ENCODE data around the gene MUC2.
A peak's percentile ranks its signal among the peaks of the same experiment; 100 is the strongest.

Gene MUC2

DNA sequence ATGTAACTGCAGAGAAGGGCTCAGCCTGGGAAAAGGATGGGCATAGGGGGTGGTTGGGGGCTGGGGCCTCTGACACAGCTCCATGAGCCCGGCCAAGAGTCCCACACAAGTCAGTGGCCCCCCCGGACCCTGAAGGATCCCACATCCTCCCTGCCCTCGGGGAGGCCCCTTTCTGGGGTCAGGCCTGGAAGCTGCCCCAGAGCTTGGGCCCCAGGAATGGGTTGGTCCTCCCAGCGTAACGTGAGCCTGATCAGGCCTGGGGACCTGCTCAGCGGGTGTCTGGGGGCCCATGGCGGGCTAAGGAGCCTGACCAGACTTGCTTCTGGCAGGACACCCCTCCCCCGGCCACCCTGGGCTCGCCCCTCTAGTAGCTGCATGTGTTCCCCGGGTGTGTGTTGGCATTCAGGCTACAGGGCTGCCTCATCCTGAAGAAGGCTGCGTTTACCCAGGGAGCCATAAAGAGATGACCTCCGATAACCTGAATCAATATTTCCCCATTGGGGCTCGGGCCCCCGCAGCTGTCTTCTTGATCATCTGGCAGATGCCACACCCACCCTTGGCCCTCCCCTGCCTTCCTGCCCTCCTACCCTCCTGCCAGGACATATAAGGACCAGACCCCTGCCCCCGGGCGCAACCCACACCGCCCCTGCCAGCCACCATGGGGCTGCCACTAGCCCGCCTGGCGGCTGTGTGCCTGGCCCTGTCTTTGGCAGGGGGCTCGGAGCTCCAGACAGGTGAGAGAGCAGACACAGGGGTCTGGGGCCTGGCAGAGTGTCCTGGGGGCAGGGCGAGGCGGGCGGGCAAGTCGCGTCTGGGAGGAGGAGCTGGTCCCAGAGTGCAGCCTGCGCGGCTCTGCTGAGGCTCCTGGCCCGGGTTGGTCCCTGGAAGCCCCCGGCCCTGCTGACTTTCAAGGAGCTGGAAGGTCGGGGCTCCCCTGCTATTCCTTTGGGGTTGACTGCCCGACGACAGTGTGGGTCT, at the start of gene MUC2:
MUC2 (plus strand) TSS at position 631 of the 978 bp plus-strand sequence.
- H3K27ac ChIP-seq = peak within 1 kb of the TSS; percentile 79
- TF ChIP-seq, protein P1, sequence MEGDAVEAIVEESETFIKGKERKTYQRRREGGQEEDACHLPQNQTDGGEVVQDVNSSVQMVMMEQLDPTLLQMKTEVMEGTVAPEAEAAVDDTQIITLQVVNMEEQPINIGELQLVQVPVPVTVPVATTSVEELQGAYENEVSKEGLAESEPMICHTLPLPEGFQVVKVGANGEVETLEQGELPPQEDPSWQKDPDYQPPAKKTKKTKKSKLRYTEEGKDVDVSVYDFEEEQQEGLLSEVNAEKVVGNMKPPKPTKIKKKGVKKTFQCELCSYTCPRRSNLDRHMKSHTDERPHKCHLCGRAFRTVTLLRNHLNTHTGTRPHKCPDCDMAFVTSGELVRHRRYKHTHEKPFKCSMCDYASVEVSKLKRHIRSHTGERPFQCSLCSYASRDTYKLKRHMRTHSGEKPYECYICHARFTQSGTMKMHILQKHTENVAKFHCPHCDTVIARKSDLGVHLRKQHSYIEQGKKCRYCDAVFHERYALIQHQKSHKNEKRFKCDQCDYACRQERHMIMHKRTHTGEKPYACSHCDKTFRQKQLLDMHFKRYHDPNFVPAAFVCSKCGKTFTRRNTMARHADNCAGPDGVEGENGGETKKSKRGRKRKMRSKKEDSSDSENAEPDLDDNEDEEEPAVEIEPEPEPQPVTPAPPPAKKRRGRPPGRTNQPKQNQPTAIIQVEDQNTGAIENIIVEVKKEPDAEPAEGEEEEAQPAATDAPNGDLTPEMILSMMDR (conservative IDR thresholded peaks at IDR 0.05) = no peak
- no peak for TF ChIP-seq ZFX (IDR thresholded peaks at IDR 0.05)

DNA sequence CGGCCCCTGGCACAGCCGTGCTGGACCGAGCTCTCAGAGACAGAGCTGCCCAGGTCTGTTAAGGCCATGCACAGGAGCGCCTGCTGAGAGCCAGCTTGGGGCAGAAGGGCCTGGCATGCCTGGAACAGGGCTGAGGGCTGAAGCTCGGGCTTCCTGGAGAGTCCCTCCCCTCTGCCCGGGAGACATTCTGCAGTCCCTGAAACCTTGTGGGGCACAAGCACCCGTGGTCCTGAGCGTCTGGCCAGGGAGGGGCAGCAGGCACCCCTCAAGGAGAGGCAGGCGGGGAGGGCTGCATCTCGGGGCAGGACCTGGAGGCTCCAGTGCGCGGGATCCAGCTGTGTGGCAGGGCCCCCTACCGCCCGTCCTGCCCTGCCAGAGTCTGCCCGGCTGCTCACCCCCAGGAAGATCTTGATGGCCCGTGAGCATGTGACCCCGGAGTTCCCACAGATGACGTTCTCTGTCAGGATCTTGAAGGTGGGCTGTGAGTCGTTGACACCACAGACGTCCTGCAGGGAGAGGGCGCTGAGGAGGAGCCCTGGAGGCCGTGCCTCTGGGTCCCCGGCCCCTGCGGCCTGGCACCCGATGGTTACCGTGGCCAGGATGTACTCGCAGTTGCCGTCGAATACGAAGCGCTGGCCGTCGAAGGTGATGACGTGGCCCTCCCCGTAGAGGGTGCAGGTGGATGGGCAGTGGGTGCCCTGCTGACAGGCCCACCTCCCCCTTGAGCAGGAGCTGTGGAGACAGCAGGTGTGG, 49.1 kb upstream of the MUC2 start:
- no peak for TF ChIP-seq ZFX (IDR thresholded peaks at IDR 0.05)
- TF ChIP-seq, protein P1 (conservative IDR thresholded peaks at IDR 0.05) = no peak
- H3K27ac ChIP-seq = no peak overlapping the region

DNA sequence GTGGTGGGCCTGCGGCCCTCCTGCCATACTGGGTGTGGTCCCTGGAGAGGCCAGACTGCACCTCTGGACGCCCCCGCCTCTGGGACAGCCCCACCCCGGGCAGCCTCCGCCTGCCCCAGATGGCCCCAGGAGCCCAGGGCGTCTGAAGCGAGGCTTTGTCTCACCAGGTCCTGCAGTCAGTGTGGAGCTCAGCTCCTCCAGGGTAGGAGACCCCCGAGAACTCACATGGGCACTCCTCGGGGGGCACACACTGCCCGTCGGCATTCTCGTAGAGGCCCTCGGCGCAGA, 48.6 kb upstream of the MUC2 start:
- no peak overlapping the region for H3K27ac ChIP-seq
- TF ChIP-seq, protein P1 (conservative IDR thresholded peaks at IDR 0.05) = no peak

DNA sequence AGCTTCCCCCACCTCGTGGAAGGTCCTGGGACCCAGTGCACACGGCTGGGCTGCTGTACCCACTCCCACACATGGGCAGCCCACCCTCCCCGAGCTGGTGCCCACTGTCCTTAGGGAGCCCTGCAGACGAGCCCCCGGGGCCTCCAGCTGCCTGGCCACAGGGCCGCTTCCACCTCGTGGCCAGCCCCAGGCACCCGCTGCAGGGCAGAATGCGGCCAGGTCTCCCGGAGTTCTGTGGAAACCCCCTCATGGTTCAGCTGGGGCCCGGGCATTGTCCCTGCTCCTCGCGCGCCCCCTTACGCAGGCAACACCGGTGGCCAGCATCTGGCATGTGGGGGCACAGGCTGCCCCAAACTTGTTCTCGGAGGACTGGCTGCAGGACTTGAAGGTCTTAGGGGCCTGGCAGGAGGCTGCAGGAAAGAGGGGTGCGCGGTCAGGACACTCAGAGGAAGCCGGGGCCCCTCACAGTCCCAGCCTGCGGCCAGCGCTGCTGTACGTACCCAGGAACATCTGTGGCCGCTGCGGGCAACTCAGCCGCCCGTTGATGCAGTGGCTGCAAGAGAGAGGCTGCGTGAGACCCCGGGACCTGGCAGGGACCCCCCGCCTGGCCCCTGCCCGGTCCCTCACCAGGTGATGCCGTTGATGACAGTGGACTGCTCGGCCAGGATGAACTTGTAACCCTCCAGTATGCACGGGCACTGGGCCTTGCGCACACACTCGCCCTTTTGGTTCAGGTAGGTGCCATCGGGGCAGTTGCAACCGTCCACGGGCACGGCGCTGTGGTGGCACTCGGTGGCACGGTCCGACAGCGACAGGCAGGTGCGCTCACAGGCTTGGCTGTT, 47.8 kb upstream of the MUC2 start:
- no peak for TF ChIP-seq ZFX (IDR thresholded peaks at IDR 0.05)
- TF ChIP-seq, protein P1 (conservative IDR thresholded peaks at IDR 0.05) = no peak
- H3K27ac ChIP-seq = no peak overlapping the region

DNA sequence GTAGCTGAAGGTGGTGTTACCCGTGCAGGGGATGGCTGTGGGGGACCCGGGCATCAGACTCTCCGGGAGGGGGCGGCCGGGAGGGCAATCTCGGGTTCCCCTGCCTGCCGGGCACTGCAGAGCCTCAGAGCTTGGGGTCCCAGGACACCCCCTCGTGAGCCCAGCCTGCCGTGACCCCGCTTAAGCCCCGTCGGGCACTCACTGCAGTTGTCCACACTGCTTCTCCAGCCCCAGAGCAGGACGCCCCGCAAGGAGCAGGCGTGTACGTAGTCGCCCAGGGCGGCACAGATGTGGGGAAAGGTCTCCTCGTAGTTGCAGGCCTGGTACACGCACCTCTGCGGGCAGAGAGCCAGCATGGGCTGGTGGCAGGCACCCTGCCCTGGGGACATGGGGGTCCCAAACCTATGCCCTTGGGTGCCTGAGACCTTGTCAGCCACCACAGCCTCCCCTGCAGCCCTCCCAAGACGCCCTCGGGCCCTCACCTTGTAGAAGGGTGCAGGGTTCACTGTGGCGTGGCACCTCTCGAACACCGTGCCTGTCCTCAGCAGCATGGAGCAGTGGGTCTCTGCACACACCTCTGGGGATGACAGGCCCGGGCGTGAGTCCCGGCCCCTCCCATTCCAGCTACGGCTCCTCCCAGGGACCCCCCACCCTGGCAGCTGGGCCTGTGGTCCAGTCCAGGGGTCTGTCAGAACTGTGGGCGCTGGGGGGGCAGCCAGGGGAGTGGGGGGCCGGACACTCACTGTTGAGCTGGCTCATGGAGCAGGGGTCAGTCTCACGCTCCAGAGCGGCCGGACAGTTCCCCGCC, 47.0 kb upstream of the MUC2 start:
- no peak overlapping the region for H3K27ac ChIP-seq
- TF ChIP-seq ZFX (IDR thresholded peaks at IDR 0.05) = no peak

DNA sequence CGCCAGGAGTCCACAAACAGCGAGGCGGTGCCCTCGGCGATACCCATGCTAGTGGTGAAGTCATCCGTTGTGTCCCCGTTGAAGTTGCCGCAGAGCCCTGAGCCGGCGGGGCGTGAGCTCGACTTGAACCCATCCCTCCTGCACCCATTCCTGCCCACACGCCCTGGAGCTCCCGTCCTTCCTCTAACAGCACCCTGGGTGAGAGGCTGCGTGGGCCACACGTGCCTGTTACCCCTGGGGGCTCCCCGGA, 46.5 kb upstream of the MUC2 start:
- no peak overlapping the region for H3K27ac ChIP-seq
- no peak for TF ChIP-seq ZFX (IDR thresholded peaks at IDR 0.05)
- TF ChIP-seq, protein P1 (conservative IDR thresholded peaks at IDR 0.05) = no peak

DNA sequence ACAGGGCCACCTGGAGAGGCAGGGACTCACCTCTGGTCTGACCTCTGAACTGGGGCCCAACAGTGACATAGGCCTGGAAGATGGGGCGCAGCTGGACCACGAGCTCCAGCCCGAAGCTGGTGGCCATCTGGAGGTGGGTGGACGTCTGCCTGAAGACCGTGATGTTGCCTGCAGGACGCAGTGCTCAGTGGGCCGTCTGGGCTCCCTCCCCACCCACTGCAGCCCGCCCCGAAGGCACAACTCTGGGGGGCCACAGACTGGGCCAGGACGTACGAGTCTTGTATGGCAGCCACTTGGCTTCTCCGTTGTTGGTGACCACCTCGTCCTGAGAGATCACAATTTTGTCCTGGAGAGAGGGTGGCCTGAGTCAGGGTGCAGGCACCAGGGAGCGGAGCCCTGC, 46.1 kb upstream of the MUC2 start:
- no peak overlapping the region for H3K27ac ChIP-seq
- TF ChIP-seq ZFX (IDR thresholded peaks at IDR 0.05) = no peak
- TF ChIP-seq, protein P1 (conservative IDR thresholded peaks at IDR 0.05) = no peak

All from C4-2B (cell line).